Measurements from ENCODE around the gene ITGA3. TPM values are rescaled to one million over a fixed set of nuclear protein-coding genes. Genes with fewer than 3 reads are reported as not detected.

Gene ITGA3
- total and polyA plus RNA-seq, 2 of the 13 experiments (the other 11 are each of a cell fraction or from before 2014, with no cell fraction given) = 0.48 to 0.69 TPM

DNA sequence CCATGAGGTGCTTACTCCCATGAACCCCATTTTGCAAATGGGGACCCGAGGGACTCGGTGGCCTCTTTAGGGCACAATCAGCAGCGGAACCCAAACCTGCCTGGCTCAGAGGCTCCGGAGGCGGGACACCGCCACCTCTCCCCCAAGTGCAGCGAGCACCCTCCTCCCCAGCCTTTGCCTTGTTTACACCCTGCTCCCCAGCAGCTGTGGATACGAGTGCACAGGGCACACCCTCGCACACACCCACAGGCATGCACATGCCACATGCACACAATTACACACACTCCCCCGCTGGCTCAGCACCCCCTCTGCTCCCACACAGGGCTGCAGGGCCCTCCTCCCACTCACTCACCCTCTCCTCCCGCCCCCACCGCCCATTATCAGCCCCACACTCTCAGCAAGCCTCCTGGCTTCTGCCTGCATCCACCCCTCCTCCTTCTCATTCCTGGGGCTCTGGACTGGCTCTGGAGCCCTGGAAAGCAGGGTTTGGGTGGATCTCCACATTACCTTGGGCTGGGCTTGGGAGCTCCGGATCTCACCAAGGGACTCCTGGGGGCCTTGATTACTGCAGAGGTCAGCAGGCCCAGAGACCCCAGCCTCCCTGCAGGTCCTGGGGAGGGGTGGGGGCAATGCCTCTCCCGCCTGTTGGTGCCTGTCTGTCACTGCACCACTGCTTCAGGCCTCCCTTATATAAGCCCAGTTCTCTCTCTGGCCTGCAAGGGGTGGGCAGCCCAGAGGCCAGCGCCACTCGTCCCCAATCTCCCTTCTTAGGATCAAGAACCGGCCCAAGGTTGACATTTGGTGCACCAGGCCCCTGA, 45.6 kb downstream of the ITGA3 start (continued):
- TF ChIP-seq, protein P1, sequence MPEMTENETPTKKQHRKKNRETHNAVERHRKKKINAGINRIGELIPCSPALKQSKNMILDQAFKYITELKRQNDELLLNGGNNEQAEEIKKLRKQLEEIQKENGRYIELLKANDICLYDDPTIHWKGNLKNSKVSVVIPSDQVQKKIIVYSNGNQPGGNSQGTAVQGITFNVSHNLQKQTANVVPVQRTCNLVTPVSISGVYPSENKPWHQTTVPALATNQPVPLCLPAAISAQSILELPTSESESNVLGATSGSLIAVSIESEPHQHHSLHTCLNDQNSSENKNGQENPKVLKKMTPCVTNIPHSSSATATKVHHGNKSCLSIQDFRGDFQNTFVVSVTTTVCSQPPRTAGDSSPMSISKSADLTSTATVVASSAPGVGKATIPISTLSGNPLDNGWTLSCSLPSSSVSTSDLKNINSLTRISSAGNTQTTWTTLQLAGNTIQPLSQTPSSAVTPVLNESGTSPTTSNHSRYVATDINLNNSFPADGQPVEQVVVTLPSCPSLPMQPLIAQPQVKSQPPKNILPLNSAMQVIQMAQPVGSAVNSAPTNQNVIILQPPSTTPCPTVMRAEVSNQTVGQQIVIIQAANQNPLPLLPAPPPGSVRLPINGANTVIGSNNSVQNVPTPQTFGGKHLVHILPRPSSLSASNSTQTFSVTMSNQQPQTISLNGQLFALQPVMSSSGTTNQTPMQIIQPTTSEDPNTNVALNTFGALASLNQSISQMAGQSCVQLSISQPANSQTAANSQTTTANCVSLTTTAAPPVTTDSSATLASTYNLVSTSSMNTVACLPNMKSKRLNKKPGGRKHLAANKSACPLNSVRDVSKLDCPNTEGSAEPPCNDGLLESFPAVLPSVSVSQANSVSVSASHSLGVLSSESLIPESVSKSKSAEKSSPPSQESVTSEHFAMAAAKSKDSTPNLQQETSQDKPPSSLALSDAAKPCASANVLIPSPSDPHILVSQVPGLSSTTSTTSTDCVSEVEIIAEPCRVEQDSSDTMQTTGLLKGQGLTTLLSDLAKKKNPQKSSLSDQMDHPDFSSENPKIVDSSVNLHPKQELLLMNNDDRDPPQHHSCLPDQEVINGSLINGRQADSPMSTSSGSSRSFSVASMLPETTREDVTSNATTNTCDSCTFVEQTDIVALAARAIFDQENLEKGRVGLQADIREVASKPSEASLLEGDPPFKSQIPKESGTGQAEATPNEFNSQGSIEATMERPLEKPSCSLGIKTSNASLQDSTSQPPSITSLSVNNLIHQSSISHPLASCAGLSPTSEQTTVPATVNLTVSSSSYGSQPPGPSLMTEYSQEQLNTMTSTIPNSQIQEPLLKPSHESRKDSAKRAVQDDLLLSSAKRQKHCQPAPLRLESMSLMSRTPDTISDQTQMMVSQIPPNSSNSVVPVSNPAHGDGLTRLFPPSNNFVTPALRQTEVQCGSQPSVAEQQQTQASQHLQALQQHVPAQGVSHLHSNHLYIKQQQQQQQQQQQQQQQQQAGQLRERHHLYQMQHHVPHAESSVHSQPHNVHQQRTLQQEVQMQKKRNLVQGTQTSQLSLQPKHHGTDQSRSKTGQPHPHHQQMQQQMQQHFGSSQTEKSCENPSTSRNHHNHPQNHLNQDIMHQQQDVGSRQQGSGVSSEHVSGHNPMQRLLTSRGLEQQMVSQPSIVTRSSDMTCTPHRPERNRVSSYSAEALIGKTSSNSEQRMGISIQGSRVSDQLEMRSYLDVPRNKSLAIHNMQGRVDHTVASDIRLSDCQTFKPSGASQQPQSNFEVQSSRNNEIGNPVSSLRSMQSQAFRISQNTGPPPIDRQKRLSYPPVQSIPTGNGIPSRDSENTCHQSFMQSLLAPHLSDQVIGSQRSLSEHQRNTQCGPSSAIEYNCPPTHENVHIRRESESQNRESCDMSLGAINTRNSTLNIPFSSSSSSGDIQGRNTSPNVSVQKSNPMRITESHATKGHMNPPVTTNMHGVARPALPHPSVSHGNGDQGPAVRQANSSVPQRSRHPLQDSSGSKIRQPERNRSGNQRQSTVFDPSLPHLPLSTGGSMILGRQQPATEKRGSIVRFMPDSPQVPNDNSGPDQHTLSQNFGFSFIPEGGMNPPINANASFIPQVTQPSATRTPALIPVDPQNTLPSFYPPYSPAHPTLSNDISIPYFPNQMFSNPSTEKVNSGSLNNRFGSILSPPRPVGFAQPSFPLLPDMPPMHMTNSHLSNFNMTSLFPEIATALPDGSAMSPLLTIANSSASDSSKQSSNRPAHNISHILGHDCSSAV (CRISPR knock-in tag; IDR thresholded peaks at IDR 0.05; ENCODE audit: borderline replicate concordance) = no peak
- no peak for TF ChIP-seq NR2F1 (CRISPR knock-in tag; IDR thresholded peaks at IDR 0.05)
- no peak for TF ChIP-seq HMG20B (CRISPR knock-in tag; conservative IDR thresholded peaks at IDR 0.05)
- TF ChIP-seq, protein P2, sequence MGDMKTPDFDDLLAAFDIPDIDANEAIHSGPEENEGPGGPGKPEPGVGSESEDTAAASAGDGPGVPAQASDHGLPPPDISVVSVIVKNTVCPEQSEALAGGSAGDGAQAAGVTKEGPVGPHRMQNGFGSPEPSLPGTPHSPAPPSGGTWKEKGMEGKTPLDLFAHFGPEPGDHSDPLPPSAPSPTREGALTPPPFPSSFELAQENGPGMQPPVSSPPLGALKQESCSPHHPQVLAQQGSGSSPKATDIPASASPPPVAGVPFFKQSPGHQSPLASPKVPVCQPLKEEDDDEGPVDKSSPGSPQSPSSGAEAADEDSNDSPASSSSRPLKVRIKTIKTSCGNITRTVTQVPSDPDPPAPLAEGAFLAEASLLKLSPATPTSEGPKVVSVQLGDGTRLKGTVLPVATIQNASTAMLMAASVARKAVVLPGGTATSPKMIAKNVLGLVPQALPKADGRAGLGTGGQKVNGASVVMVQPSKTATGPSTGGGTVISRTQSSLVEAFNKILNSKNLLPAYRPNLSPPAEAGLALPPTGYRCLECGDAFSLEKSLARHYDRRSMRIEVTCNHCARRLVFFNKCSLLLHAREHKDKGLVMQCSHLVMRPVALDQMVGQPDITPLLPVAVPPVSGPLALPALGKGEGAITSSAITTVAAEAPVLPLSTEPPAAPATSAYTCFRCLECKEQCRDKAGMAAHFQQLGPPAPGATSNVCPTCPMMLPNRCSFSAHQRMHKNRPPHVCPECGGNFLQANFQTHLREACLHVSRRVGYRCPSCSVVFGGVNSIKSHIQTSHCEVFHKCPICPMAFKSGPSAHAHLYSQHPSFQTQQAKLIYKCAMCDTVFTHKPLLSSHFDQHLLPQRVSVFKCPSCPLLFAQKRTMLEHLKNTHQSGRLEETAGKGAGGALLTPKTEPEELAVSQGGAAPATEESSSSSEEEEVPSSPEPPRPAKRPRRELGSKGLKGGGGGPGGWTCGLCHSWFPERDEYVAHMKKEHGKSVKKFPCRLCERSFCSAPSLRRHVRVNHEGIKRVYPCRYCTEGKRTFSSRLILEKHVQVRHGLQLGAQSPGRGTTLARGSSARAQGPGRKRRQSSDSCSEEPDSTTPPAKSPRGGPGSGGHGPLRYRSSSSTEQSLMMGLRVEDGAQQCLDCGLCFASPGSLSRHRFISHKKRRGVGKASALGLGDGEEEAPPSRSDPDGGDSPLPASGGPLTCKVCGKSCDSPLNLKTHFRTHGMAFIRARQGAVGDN (CRISPR knock-in tag; IDR thresholded peaks at IDR 0.05) = no peak
- TF ChIP-seq, protein P3, sequence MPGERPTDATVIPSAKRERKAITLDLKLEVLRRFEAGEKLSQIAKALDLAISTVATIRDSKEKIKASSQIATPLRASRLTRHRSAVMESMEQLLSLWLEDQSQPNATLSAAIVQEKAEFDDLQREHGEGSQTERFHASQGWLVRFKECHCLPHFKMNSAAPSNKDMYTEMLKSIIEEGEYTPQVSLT (CRISPR knock-in tag; IDR thresholded peaks at IDR 0.05; ENCODE audit: borderline replicate concordance, low read depth) = 0 out of 2 replicates have a peak, but pooled peaks have one; percentile 27
- TF ChIP-seq RBM22 (optimal IDR thresholded peaks at IDR 0.05; ENCODE audit: low read length) = no peak
- TF ChIP-seq ZNF124 (CRISPR knock-in tag; IDR thresholded peaks at IDR 0.05) = no peak
- TF ChIP-seq U2AF1 (optimal IDR thresholded peaks at IDR 0.05; ENCODE audit: low read depth, low read length) = no peak
- TF ChIP-seq ASH2L (IDR thresholded peaks at IDR 0.05; ENCODE audit: insufficient read length, low read depth, low read length) = peak; percentile 55
- no peak for TF ChIP-seq ZNF562 (CRISPR knock-in tag; IDR thresholded peaks at IDR 0.05; ENCODE audit: borderline replicate concordance)
- TF ChIP-seq ZNF550 (CRISPR knock-in tag; IDR thresholded peaks at IDR 0.05; ENCODE audit: borderline replicate concordance) = no peak
- TF ChIP-seq, protein P4, sequence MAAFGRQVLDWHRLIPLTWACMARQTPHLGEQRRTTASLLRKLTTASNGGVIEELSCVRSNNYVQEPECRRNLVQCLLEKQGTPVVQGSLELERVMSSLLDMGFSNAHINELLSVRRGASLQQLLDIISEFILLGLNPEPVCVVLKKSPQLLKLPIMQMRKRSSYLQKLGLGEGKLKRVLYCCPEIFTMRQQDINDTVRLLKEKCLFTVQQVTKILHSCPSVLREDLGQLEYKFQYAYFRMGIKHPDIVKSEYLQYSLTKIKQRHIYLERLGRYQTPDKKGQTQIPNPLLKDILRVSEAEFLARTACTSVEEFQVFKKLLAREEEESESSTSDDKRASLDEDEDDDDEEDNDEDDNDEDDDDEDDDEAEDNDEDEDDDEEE (CRISPR knock-in tag; IDR thresholded peaks at IDR 0.05) = no peak
- TF ChIP-seq RCOR2 (CRISPR knock-in tag; IDR thresholded peaks at IDR 0.05) = no peak
- TF ChIP-seq AKAP8 (CRISPR knock-in tag; IDR thresholded peaks at IDR 0.05) = 0 out of 2 replicates have a peak, but pooled peaks have one; percentile 43
